ENCODE measurements around the gene DDX20.
"Not testable (repeated sequence)": the region's sequence is repeated elsewhere in the genome, so short reads cannot be mapped to it uniquely, and the experiment has no call there.

DDX20 gene

GRCh38 chr1:111795401-111795800 lies 39.7 kb downstream of the DDX20 start:
- no peak for DNase-seq

GRCh38 chr1:111798580-111798979 lies 42.9 kb downstream of the DDX20 start:
- DNase-seq: no peak

- not testable (repeated sequence) for DNase-seq
These were observed 44.0 kb downstream of the DDX20 start for GRCh38 chr1:111799722-111800121.

GRCh38 chr1:111801071-111801850 lies 45.6 kb downstream of the DDX20 start:
- DNase-seq: no peak

- no peak for DNase-seq
These were observed 46.4 kb downstream of the DDX20 start for GRCh38 chr1:111802110-111802509.

- DNase-seq: no peak
These were observed 47.3 kb downstream of the DDX20 start for GRCh38 chr1:111802984-111803383.

GRCh38 chr1:111803951-111804350 lies 48.2 kb downstream of the DDX20 start:
- DNase-seq: no peak

GRCh38 chr1:111804776-111805175 lies 49.1 kb downstream of the DDX20 start:
- DNase-seq: no peak

GRCh38 chr1:111805251-111805650 lies 49.5 kb downstream of the DDX20 start:
- no peak for DNase-seq

GRCh38 chr1:111811891-111812290 lies 56.2 kb downstream of the DDX20 start:
- DNase-seq: no peak

- DNase-seq: no peak
These were observed 56.6 kb downstream of the DDX20 start for GRCh38 chr1:111812306-111812705.

GRCh38 chr1:111813440-111814304 lies 58.0 kb downstream of the DDX20 start:
- no peak for DNase-seq

GRCh38 chr1:111814305-111814628 lies 58.6 kb downstream of the DDX20 start:
- no peak for DNase-seq

- no peak for DNase-seq
These were observed 58.9 kb downstream of the DDX20 start for GRCh38 chr1:111814642-111815041.

All from right forelimb (tissue), 1 donor.